Neuron (in vitro differentiated cells): Measurements from ENCODE around the gene NDUFS6.

Source experiments
- H2AFZ ChIP-seq: one replicate; pipeline ENCODE4 v1.6.1; 2013; ENCODE audit warnings: low read depth, mild to moderate bottlenecking, inconsistent platforms, low read length, moderate library complexity
- H3K27me3 ChIP-seq: one replicate; pipeline ENCODE4 v1.6.1; 2013; ENCODE audit warnings: low read length; ENCODE audit not compliant: insufficient read depth
- H3K36me3 ChIP-seq: one replicate; pipeline ENCODE4 v1.6.1; 2013; ENCODE audit warnings: low read length; ENCODE audit not compliant: insufficient read depth
- H3K4me1 ChIP-seq: one replicate; pipeline ENCODE4 v1.6.1; 2013; ENCODE audit warnings: low read length; ENCODE audit not compliant: insufficient read depth
- H3K4me3 ChIP-seq: 2 replicates; pipeline ENCODE4 v1.5.1; 2013; ENCODE audit warnings: mild to moderate bottlenecking, low read length, moderate library complexity
- H3K9me3 ChIP-seq: one replicate; pipeline ENCODE4 v1.6.1; 2013; ENCODE audit warnings: low read length

NDUFS6 gene

GRCh38 chr5:1769752-1770442, 31.3 kb upstream of the NDUFS6 start:
- Histone ChIP-seq H3K36me3 (no peaks in the 10 kb centered on the region), H3K9me3 (no peaks in the 10 kb centered on the region), H3K4me1 (no peaks in the 10 kb centered on the region), H3K4me3 (no peak overlapping the region), H2AFZ (no peak overlapping the region), H3K27me3 (no peaks in the 10 kb centered on the region)

DNA sequence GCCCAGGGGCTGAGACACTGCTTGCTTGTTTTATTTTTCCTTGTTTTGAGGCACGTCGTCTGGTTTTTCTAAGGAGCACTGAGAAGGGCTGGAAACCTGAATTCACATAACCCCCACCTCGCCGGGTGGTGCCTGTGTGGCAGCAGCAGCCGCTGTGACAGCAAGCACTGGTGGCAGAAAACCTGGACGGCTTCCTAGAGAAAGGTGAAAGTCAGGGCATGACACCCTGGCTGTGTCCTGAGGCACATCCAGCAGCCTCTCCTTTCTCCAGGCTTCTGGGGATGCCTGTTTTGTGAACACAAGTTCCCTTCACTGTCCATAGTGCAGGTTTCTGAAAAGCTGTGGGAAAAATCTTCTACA, 30.8 kb upstream of the NDUFS6 start:
- no peaks in the 10 kb centered on the region for H3K9me3 ChIP-seq
- no peak overlapping the region for H2AFZ ChIP-seq
- no peaks in the 10 kb centered on the region for H3K36me3 ChIP-seq
- H3K27me3 ChIP-seq, result no peaks in the 10 kb centered on the region
- H3K4me1 ChIP-seq, result no peaks in the 10 kb centered on the region
- H3K4me3 ChIP-seq, result no peak overlapping the region

DNA sequence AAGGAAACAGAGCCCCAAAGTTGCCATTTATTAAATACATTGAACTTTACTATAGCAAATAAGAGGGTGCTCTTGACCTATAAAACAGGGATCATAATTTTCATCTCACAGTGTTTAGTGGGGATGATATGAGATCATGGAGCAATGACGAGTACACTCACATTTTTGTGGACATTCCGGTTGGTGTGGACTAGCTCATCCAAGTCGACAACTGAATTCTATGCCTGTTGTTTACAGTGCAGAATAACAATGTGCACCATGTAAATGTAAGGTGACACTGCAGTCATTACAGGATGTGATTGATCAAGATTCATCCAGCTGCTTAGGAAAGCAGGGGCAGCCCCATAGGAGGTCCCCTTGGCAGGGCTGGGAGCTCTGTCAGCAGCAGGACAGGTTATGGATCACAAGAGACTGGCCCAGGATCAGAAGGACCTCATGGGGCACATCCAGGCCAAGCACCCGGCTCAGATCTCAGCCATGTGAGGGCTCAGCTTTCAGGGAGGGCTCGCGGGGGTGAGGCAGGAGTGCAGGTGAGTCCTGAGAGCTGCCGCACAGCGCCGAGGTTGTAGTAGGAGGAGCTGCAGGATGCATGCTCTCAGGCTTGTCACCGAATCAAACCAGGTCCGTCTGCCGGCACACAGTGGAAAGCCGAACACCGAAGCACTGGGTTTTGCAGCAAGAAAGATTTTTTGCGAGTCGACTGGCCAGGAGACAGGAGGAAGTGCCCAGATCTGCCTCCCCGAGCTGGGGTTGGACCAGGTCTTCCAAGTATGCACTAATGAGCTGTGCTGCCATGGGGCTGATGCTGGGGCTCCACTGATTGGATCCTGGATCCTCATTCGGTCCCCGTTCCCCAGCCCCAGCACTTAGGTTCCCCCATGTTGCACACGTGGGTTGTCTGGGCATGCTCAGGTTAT, 29.8 kb upstream of the NDUFS6 start:
- no peaks in the 10 kb centered on the region for H3K36me3 ChIP-seq
- H3K4me3 ChIP-seq, result no peak overlapping the region
- no peaks in the 10 kb centered on the region for H3K4me1 ChIP-seq
- no peak overlapping the region for H2AFZ ChIP-seq
- no peaks in the 10 kb centered on the region for H3K27me3 ChIP-seq
- H3K9me3 ChIP-seq, result no peaks in the 10 kb centered on the region

DNA sequence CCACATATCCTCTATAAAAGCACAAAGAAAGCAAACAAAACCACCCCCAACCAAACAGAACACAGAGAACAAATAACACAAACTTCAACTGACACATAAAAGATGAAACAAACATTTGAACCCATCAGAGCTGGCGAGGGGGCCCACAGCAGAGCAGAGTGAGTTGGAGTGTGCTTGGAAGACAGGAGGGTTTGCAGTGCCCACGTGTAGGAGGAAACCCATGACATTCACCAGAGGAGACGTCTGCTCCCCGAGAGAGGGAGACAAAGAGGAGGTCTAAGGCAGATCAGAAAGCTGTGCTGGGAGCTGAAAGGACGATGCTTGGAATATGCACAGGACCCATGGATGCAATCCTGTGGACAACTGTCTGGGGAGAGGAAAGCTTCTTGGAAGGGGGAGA, 28.6 kb upstream of the NDUFS6 start:
- H3K36me3 ChIP-seq, result no peaks in the 10 kb centered on the region
- no peak overlapping the region for H3K4me3 ChIP-seq
- no peaks in the 10 kb centered on the region for H3K9me3 ChIP-seq
- H2AFZ ChIP-seq, result no peak overlapping the region
- H3K27me3 ChIP-seq, result no peaks in the 10 kb centered on the region
- no peaks in the 10 kb centered on the region for H3K4me1 ChIP-seq

DNA sequence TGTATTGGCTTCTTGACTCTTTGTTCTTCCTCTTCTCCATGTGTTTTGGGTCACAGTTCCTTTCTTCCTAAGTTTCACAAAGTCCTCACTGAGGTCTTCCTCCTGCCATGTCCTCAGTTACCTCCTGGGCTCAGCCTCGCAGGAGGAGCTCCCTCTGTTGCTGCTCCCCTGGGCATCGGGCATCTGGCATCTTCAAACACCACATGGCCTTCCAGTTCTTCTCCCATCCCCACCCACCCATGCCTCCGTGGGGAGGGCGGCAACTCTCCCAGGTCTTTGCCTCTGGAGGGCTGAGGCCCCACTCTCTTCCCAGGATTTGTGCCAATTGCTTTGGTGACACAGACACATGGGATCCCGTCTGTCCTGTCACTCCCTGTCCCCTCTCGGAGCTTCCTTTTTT, 24.4 kb upstream of the NDUFS6 start:
- Histone ChIP-seq H2AFZ (no peak overlapping the region), H3K27me3 (no peaks in the 10 kb centered on the region), H3K36me3 (no peaks in the 10 kb centered on the region)

GRCh38 chr5:1777281-1778137, 23.7 kb upstream of the NDUFS6 start:
- Histone ChIP-seq H3K4me3 (no peak overlapping the region), H3K9me3 (no peaks in the 10 kb centered on the region), H3K27me3 (no peaks in the 10 kb centered on the region), H3K4me1 (no peaks in the 10 kb centered on the region), H3K36me3 (no peaks in the 10 kb centered on the region), H2AFZ (no peak overlapping the region)

More for the DNA sequence above, 24.4 kb upstream of the NDUFS6 start:
- no peaks in the 10 kb centered on the region for H3K4me1 ChIP-seq
- H3K9me3 ChIP-seq, result no peaks in the 10 kb centered on the region
- no peak overlapping the region for H3K4me3 ChIP-seq

- Histone ChIP-seq H3K36me3 (no peaks in the 10 kb centered on the region), H3K9me3 (no peaks in the 10 kb centered on the region), H3K4me3 (no peak overlapping the region), H3K4me1 (no peaks in the 10 kb centered on the region), H3K27me3 (no peaks in the 10 kb centered on the region), H2AFZ (no peak overlapping the region)
Observed at GRCh38 chr5:1778138-1779020, 22.8 kb upstream of the NDUFS6 start.

GRCh38 chr5:1779021-1779680, 22.1 kb upstream of the NDUFS6 start:
- no peaks in the 10 kb centered on the region for H3K4me1 ChIP-seq
- no peaks in the 10 kb centered on the region for H3K36me3 ChIP-seq
- no peak overlapping the region for H2AFZ ChIP-seq
- H3K4me3 ChIP-seq, result no peak overlapping the region
- H3K9me3 ChIP-seq, result no peaks in the 10 kb centered on the region
- no peaks in the 10 kb centered on the region for H3K27me3 ChIP-seq

GRCh38 chr5:1779782-1780613, 21.2 kb upstream of the NDUFS6 start:
- Histone ChIP-seq H3K36me3 (no peaks in the 10 kb centered on the region), H3K9me3 (no peaks in the 10 kb centered on the region), H2AFZ (no peak overlapping the region), H3K27me3 (no peaks in the 10 kb centered on the region), H3K4me3 (no peak overlapping the region), H3K4me1 (no peaks in the 10 kb centered on the region)

DNA sequence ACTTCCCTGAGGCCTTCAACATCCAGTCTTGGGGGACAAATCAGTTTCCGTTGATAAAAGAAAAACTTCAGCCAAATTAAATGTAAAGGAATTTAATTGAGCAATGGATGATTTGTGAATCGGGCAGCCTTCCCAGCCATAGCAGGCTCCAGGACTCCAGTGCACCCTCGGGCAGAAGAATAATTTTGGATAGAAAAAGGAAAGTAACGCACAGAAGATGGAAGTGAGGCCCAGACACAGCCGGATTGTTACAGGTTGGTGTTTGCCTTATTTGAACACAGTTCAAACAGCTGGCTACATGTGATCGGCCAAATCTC, 20.6 kb upstream of the NDUFS6 start:
- H3K27me3 ChIP-seq, result no peaks in the 10 kb centered on the region
- no peaks in the 10 kb centered on the region for H3K4me1 ChIP-seq
- H2AFZ ChIP-seq, result no peak overlapping the region
- no peak overlapping the region for H3K4me3 ChIP-seq
- no peaks in the 10 kb centered on the region for H3K9me3 ChIP-seq
- H3K36me3 ChIP-seq, result no peaks in the 10 kb centered on the region

- no peak overlapping the region for H3K4me3 ChIP-seq
- H3K36me3 ChIP-seq, result no peaks in the 10 kb centered on the region
- no peaks in the 10 kb centered on the region for H3K4me1 ChIP-seq
- H3K9me3 ChIP-seq, result no peaks in the 10 kb centered on the region
- no peaks in the 10 kb centered on the region for H3K27me3 ChIP-seq
- H2AFZ ChIP-seq, result no peak overlapping the region
Observed at GRCh38 chr5:1781107-1781506, 20.1 kb upstream of the NDUFS6 start.
